Small intestine (tissue), 7 donors: ENCODE results near the gene TTF1. TPM values are rescaled to one million over a fixed set of nuclear protein-coding genes. Genes with fewer than 3 reads are reported as not detected.
A peak's percentile ranks its signal among the peaks of the same experiment; 100 is the strongest.

Experiments
- DNase-seq, 2 donors: peaks; one replicate each; pipeline versions ENCODE4 v3.0.0 to v3.0.0-alpha.2; 2013
- FAIRE-seq: peaks from 2 replicates; lab custom pipeline; 2012; peaks lifted over from hg19 to GRCh38; lab: Jason Lieb, UNC
- H3K27ac ChIP-seq, 3 donors: one replicate each; pipeline ENCODE4 v1.5.1; 2013; ENCODE audit warnings: low read length in 2 of 3, mild to moderate bottlenecking in 2 of 3, control low read depth in 1 of 3, inconsistent platforms in 1 of 3, low read depth in 1 of 3, moderate library complexity in 1 of 3
- H3K27me3 ChIP-seq, 3 donors: one replicate each; pipeline ENCODE4 v1.6.1; 2013; ENCODE audit warnings: low read length in 3 of 3, inconsistent platforms in 1 of 3; ENCODE audit not compliant: control insufficient read depth in 3 of 3, insufficient read depth in 3 of 3
- H3K36me3 ChIP-seq, 3 donors: one replicate each; pipeline ENCODE4 v1.6.1; 2013; ENCODE audit warnings: low read length in 3 of 3, inconsistent platforms in 1 of 3, low read depth in 1 of 3, mild to moderate bottlenecking in 1 of 3, moderate library complexity in 1 of 3; ENCODE audit not compliant: control insufficient read depth in 3 of 3, insufficient read depth in 2 of 3
- H3K4me1 ChIP-seq, 3 donors: one replicate each; pipeline ENCODE4 v1.6.1; 2013; ENCODE audit warnings: low read length in 2 of 3, inconsistent platforms in 1 of 3, low read depth in 1 of 3, mild to moderate bottlenecking in 1 of 3, moderate library complexity in 1 of 3; ENCODE audit not compliant: control insufficient read depth in 3 of 3, insufficient read depth in 2 of 3
- H3K4me3 ChIP-seq, 3 donors: one replicate each; pipeline ENCODE4 v1.5.1; 2013; ENCODE audit warnings: low read length in 3 of 3, control low read depth in 1 of 3, inconsistent platforms in 1 of 3, low read depth in 1 of 3, mild to moderate bottlenecking in 1 of 3, moderate library complexity in 1 of 3
- H3K9me3 ChIP-seq, 2 donors: one replicate each; pipeline ENCODE4 v1.6.1; 2013; ENCODE audit warnings: low read depth in 1 of 2, low read length in 1 of 2; ENCODE audit not compliant: control insufficient read depth in 2 of 2, insufficient read depth in 1 of 2
- WGBS, 3 donors: extraction: QIAGEN DNeasy Blood & Tissue Kit; methylation state at CpG; one replicate each; pipeline ENCODE4 v1.1.7; 2013; 5-methylcytosine and 5-hydroxymethylcytosine counted together
- polyA plus RNA-seq, 4 donors: library from polyadenylated mRNA; stranded (reverse) in 3 of 4; unstranded in 1 of 4; fragments of 200-250 nt in 3 of 4; fragments of 120-200 nt in 1 of 4; gene quantifications; one replicate each; pipeline versions ENCODE4 v1.2.1 to v1.2.3, GENCODE V29; 2013
- donor health status: healthy with polysubstance abuse.
- donor health status: control.
- donor health status: control.
- donor health status: Bipolar disorder and iron deficiency.
- donor health status: healthy.

Gene TTF1
- polyA plus RNA-seq, 4 donors = 8.4 to 15.0 (median 11.0) TPM

- Histone ChIP-seq H3K9me3 (no peaks in the 10 kb centered on the region), H3K4me1 (peaks cover 3 to 21% (median 3%) of the 10 kb centered on the region in 3 donors), H3K27me3 (peaks cover 0 to 63% (median 16%) of the 10 kb centered on the region in 3 donors), H3K36me3 (no peaks in the 10 kb centered on the region), H3K27ac (no peak overlapping the region), H3K4me3 (peak overlapping the region in 2 of 3 donors; percentile 4 to 48)
- FAIRE-seq (no peak), DNase-seq (peak; percentile 8 to 38)
- 3 to 7% (median 6%) methylated on average over 18 to 19 of the region's 19 CpGs for WGBS, 3 donors
These were observed 4.0 kb upstream of the TTF1 start for GRCh38 chr9:132410642-132411041.

- Histone ChIP-seq H3K27me3 (peaks cover 0 to 57% (median 16%) of the 10 kb centered on the region in 3 donors), H3K9me3 (no peaks in the 10 kb centered on the region), H3K4me1 (peaks cover 3 to 21% (median 4%) of the 10 kb centered on the region in 3 donors), H3K4me3 (peak within 1 kb of the TSS in 2 of 3 donors; percentile 8 to 48), H3K36me3 (no peaks in the 10 kb centered on the region), H3K27ac (no peak within 1 kb of the TSS)
- WGBS, 3 donors = 1 to 2% (median 1%) methylated on average over 57 to 69 of the region's 69 CpGs
- DNase-seq = peak; percentile 35 to 68
- no peak for FAIRE-seq
These were observed 3.3 kb upstream of the TTF1 start, which contains the start of gene CFAP77 for GRCh38 chr9:132409828-132410528. TSS of gene CFAP77 (plus strand) at chr9:132410211. CDS start at chr9:132410272, 61 bp downstream.

GRCh38 chr9:132408521-132408920 is 1.9 kb upstream of the TTF1 start:
- H3K27ac ChIP-seq = no peak overlapping the region
- WGBS, 3 donors = 54 to 79% (median 58%) methylated on average over 8 of the region's 8 CpGs
- H3K4me1 ChIP-seq = peaks cover 3 to 21% (median 4%) of the 10 kb centered on the region in 3 donors
- peaks cover 0 to 43% (median 10%) of the 10 kb centered on the region in 3 donors for H3K27me3 ChIP-seq
- FAIRE-seq (no peak), DNase-seq (no peak)
- no peak overlapping the region for H3K4me3 ChIP-seq
- no peaks in the 10 kb centered on the region for H3K9me3 ChIP-seq
- H3K36me3 ChIP-seq = no peaks in the 10 kb centered on the region

GRCh38 chr9:132407196-132407595 is 556 bp upstream of the TTF1 start:
- H3K27ac ChIP-seq = no peak overlapping the region
- H3K4me3 ChIP-seq = peak overlapping the region in 1 of 3 donors; percentile 91
- 86 to 94% (median 92%) methylated on average over 2 of the region's 2 CpGs for WGBS, 3 donors
- peaks cover 0 to 33% (median 10%) of the 10 kb centered on the region in 3 donors for H3K27me3 ChIP-seq
- DNase-seq (no peak), FAIRE-seq (no peak)
- H3K36me3 ChIP-seq = peaks cover 0 to 2% (median 0%) of the 10 kb centered on the region in 3 donors
- peaks cover 3 to 21% (median 4%) of the 10 kb centered on the region in 3 donors for H3K4me1 ChIP-seq
- no peaks in the 10 kb centered on the region for H3K9me3 ChIP-seq

- 48 to 78% (median 61%) methylated on average over 9 of the region's 9 CpGs for WGBS, 3 donors
- H3K36me3 ChIP-seq = peaks cover 5 to 19% (median 10%) of the 10 kb centered on the region in 3 donors
- H3K4me3 ChIP-seq = no peak overlapping the region
- DNase-seq (no peak), FAIRE-seq (no peak)
- H3K27ac ChIP-seq = no peak overlapping the region
- H3K9me3 ChIP-seq = no peaks in the 10 kb centered on the region
- H3K27me3 ChIP-seq = peaks cover 0 to 8% (median 0%) of the 10 kb centered on the region in 3 donors
- peaks cover 0 to 5% (median 4%) of the 10 kb centered on the region in 3 donors for H3K4me1 ChIP-seq
These were observed 2.3 kb downstream of the TTF1 start for GRCh38 chr9:132404228-132404881.

- H3K36me3 ChIP-seq = peaks cover 13 to 32% (median 15%) of the 10 kb centered on the region in 3 donors
- H3K4me3 ChIP-seq = no peak overlapping the region
- DNase-seq (no peak), FAIRE-seq (no peak)
- no peak overlapping the region for H3K27ac ChIP-seq
- 93 to 96% (median 96%) methylated on average over 4 of the region's 4 CpGs for WGBS, 3 donors
- H3K27me3 ChIP-seq = no peaks in the 10 kb centered on the region
- peaks cover 0 to 4% (median 2%) of the 10 kb centered on the region in 3 donors for H3K4me1 ChIP-seq
- H3K9me3 ChIP-seq = no peaks in the 10 kb centered on the region
These were observed 4.8 kb downstream of the TTF1 start for GRCh38 chr9:132401824-132402223.

- 88 to 93% (median 89%) methylated on average over 11 of the region's 11 CpGs for WGBS, 3 donors
- no peak overlapping the region for H3K4me3 ChIP-seq
- no peaks in the 10 kb centered on the region for H3K4me1 ChIP-seq
- no peaks in the 10 kb centered on the region for H3K9me3 ChIP-seq
- peaks cover 13 to 59% (median 16%) of the 10 kb centered on the region in 3 donors for H3K36me3 ChIP-seq
- H3K27ac ChIP-seq = no peak overlapping the region
- no peak for DNase-seq
- FAIRE-seq = no peak
- no peaks in the 10 kb centered on the region for H3K27me3 ChIP-seq
These were observed 11.1 kb downstream of the TTF1 start for GRCh38 chr9:132395560-132395959.

GRCh38 chr9:132391449-132391848 is 15.2 kb downstream of the TTF1 start:
- no peaks in the 10 kb centered on the region for H3K9me3 ChIP-seq
- no peaks in the 10 kb centered on the region for H3K4me1 ChIP-seq
- DNase-seq (no peak), FAIRE-seq (no peak)
- no peak overlapping the region for H3K27ac ChIP-seq
- no peaks in the 10 kb centered on the region for H3K27me3 ChIP-seq
- WGBS, 3 donors = 90 to 95% (median 91%) methylated on average over 11 of the region's 11 CpGs
- H3K4me3 ChIP-seq = no peak overlapping the region
- H3K36me3 ChIP-seq = peaks cover 16 to 70% (median 25%) of the 10 kb centered on the region in 3 donors
